RWPE2 (cell line): ENCODE measurements around the gene ADGRB3.

Experiments used
- ATAC-seq: fragments of 200-7000 bp; cut with Tn5 transposase; 3 replicates; pipeline ENCODE4 v1.9.1; 2021; ENCODE audit warnings: low read depth
- DNase-seq: peaks from one replicate; pipeline ENCODE4 v3.0.0-alpha.2; 2020; ENCODE audit warnings: low spot score
- H3K27ac ChIP-seq: fragments of 450-650 bp; 2 replicates; pipeline ENCODE4 v1.5.1; 2017; ENCODE audit warnings: mild to moderate bottlenecking; ENCODE audit not compliant: poor library complexity, severe bottlenecking
- H3K27me3 ChIP-seq: fragments of 250-450 bp; sonication (Bioruptor Pico); 2 replicates; pipeline ENCODE4 v1.5.1; 2021; ENCODE audit warnings: mild to moderate bottlenecking, moderate library complexity; ENCODE audit not compliant: insufficient read depth, poor library complexity, severe bottlenecking
- H3K36me3 ChIP-seq: fragments of 250-450 bp; sonication (Bioruptor Pico); 2 replicates; pipeline ENCODE4 v1.5.1; 2020; ENCODE audit warnings: low read depth, mild to moderate bottlenecking, moderate library complexity
- H3K4me1 ChIP-seq: fragments of 250-450 bp; sonication (Bioruptor Pico); 2 replicates; pipeline ENCODE4 v1.5.1; 2021; ENCODE audit warnings: mild to moderate bottlenecking, moderate library complexity; ENCODE audit not compliant: insufficient read depth, poor library complexity, severe bottlenecking
- H3K4me3 ChIP-seq: fragments of 250-450 bp; sonication (Bioruptor Pico); 2 replicates; pipeline ENCODE4 v1.5.1; 2021; ENCODE audit warnings: mild to moderate bottlenecking, moderate library complexity; ENCODE audit not compliant: severe bottlenecking
- H3K9me3 ChIP-seq: fragments of 250-450 bp; sonication (Bioruptor Pico); 2 replicates; pipeline ENCODE4 v1.5.1; 2021; ENCODE audit warnings: mild to moderate bottlenecking, moderate library complexity; ENCODE audit not compliant: severe bottlenecking
- TF ChIP-seq, protein P1 (sequence below): fragments of 450-650 bp; IDR thresholded peaks from one replicate; pipeline ENCODE4 v1.5.1; 2017; ENCODE audit warnings: mild to moderate bottlenecking, moderate library complexity; ENCODE audit not compliant: poor library complexity, severe bottlenecking

Gene ADGRB3

DNA sequence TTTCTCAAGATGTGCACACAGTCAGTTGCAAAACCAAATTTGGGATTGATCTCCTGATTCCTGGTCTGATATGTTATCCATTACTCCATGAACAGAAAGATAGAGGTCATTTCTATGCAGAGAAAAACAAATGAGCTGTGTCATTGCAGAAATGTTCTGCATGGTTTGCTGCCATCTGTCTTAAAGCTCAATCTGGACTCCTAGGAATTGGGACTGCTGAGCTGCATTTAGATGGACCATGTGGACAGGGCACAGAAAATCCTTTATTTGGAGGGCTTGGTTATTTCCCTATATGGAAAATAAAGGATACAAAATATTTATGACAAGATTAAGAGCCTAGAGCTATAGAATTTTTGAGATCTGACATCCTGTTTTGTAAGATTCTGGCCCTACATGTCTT is 91.3 kb downstream of the ADGRB3 start:
- TF ChIP-seq, protein P1, sequence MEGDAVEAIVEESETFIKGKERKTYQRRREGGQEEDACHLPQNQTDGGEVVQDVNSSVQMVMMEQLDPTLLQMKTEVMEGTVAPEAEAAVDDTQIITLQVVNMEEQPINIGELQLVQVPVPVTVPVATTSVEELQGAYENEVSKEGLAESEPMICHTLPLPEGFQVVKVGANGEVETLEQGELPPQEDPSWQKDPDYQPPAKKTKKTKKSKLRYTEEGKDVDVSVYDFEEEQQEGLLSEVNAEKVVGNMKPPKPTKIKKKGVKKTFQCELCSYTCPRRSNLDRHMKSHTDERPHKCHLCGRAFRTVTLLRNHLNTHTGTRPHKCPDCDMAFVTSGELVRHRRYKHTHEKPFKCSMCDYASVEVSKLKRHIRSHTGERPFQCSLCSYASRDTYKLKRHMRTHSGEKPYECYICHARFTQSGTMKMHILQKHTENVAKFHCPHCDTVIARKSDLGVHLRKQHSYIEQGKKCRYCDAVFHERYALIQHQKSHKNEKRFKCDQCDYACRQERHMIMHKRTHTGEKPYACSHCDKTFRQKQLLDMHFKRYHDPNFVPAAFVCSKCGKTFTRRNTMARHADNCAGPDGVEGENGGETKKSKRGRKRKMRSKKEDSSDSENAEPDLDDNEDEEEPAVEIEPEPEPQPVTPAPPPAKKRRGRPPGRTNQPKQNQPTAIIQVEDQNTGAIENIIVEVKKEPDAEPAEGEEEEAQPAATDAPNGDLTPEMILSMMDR = no peak
- Histone ChIP-seq H3K4me1 (no peaks in the 10 kb centered on the region), H3K27ac (no peak overlapping the region), H3K4me3 (no peak overlapping the region), H3K27me3 (peaks cover 7% of the 10 kb centered on the region), H3K9me3 (peaks cover 2% of the 10 kb centered on the region), H3K36me3 (no peaks in the 10 kb centered on the region)
- ATAC-seq (no peak), DNase-seq (no peak)

GRCh38 chr6:68726992-68727391 is 91.9 kb downstream of the ADGRB3 start:
- peaks cover 7% of the 10 kb centered on the region for H3K27me3 ChIP-seq
- H3K27ac ChIP-seq = no peak overlapping the region
- no peak for ATAC-seq
- no peaks in the 10 kb centered on the region for H3K36me3 ChIP-seq
- H3K4me3 ChIP-seq = no peak overlapping the region
- peaks cover 2% of the 10 kb centered on the region for H3K9me3 ChIP-seq
- DNase-seq = no peak
- TF ChIP-seq, protein P1 = no peak
- H3K4me1 ChIP-seq = no peaks in the 10 kb centered on the region

- DNase-seq = no peak
- Histone ChIP-seq H3K4me3 (no peak overlapping the region), H3K4me1 (no peaks in the 10 kb centered on the region), H3K36me3 (no peaks in the 10 kb centered on the region), H3K9me3 (peaks cover 2% of the 10 kb centered on the region), H3K27ac (no peak overlapping the region), H3K27me3 (peaks cover 7% of the 10 kb centered on the region)
- ATAC-seq = no peak
- TF ChIP-seq, protein P1 = no peak
Observed at GRCh38 chr6:68727699-68728098, 92.6 kb downstream of the ADGRB3 start.

GRCh38 chr6:68728159-68728979 is 93.3 kb downstream of the ADGRB3 start:
- H3K4me1 ChIP-seq = no peaks in the 10 kb centered on the region
- H3K27me3 ChIP-seq = peaks cover 7% of the 10 kb centered on the region
- ATAC-seq = no peak
- H3K4me3 ChIP-seq = no peak overlapping the region
- no peak for DNase-seq
- peaks cover 2% of the 10 kb centered on the region for H3K9me3 ChIP-seq
- TF ChIP-seq, protein P1 = no peak
- H3K27ac ChIP-seq = no peak overlapping the region
- no peaks in the 10 kb centered on the region for H3K36me3 ChIP-seq

DNA sequence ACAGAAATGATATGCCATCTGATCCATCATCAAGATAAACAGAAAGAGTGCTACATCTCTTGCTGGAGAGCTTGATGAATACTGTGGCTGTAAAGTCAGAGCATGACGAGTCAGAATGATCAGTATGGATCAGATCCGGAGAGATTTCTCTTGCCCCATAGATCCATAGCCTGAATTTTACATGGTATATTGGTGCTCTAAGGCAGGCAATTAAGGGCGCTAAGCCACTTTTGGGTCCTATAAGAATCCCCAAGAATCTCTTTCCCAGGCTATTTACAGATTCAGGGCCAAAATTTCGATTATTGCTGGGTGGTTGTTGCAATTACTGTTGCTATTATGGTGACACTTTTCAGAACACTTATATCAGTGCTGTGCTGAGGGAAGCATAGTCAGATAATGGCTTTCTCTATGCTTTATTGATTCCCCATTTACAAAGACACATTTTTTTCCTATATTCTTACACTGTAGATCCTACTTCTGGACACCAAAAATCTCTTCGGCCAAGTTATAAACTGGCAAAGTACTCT is 94.4 kb downstream of the ADGRB3 start:
- no peak for ATAC-seq
- no peak overlapping the region for H3K4me3 ChIP-seq

More for the DNA sequence above, 94.4 kb downstream of the ADGRB3 start:
- Histone ChIP-seq H3K36me3 (no peaks in the 10 kb centered on the region), H3K27ac (no peak overlapping the region), H3K4me1 (no peaks in the 10 kb centered on the region), H3K27me3 (peaks cover 7% of the 10 kb centered on the region), H3K9me3 (peaks cover 2% of the 10 kb centered on the region)
- TF ChIP-seq, protein P1 = no peak
- no peak for DNase-seq
